IMR-90 (cell line): ENCODE results near the gene OR10H3. TPM values are rescaled to one million over a fixed set of nuclear protein-coding genes. Genes with fewer than 3 reads are reported as not detected.

Experiments
- ATAC-seq: fragments of 200-7000 bp; cut with Tn5 transposase; 2 replicates; pipeline ENCODE4 v1.9.1; 2020; ENCODE audit warnings: low read depth, mild to moderate bottlenecking, moderate library complexity
- BruUV-seq: library from RNA; stranded (reverse); fragments of 400-500 nt; replicated peaks from 2 replicates; lab custom pipeline; 2021; lab: Mats Ljungman, UMichigan
- CTCF ChIA-PET: fragments of 300-600 bp; formaldehyde crosslinking; extraction: SDS; loops from one replicate; lab custom pipeline; 2021; ENCODE audit warnings: antibody characterized with exemption; lab: Yijun Ruan, JAX
- POLR2A ChIA-PET: fragments of 300-600 bp; sonication (Branson Sonifier 250); formaldehyde crosslinking; loops from one replicate; lab custom pipeline; 2022; ENCODE audit warnings: antibody characterized with exemption; ENCODE audit not compliant: unreplicated experiment; lab: Charles Lee
- DNase-seq: peaks from one replicate; pipeline ENCODE4 v3.0.0; 2013
- H2AFZ ChIP-seq: replicated peaks from 2 replicates; pipeline ENCODE3; 2013; ENCODE audit warnings: low read length, mild to moderate bottlenecking; ENCODE audit not compliant: poor library complexity
- H2AK5ac ChIP-seq: 2 replicates; pipeline ENCODE4 v1.6.1; 2013; ENCODE audit warnings: low read depth, low read length, inconsistent platforms
- H2AK9ac ChIP-seq: replicated peaks from 2 replicates; pipeline ENCODE3; 2013; ENCODE audit warnings: mild to moderate bottlenecking, low read depth, low read length, moderate library complexity; ENCODE audit not compliant: poor library complexity
- H2BK120ac ChIP-seq: 2 replicates; pipeline ENCODE4 v1.6.1; 2013; ENCODE audit warnings: low read depth, low read length, inconsistent platforms
- H2BK15ac ChIP-seq: 3 replicates; pipeline ENCODE4 v1.6.1; 2013; ENCODE audit warnings: low read depth, low read length, inconsistent platforms
- H2BK20ac ChIP-seq: 2 replicates; pipeline ENCODE4 v1.6.1; 2013; ENCODE audit warnings: low read depth, mild to moderate bottlenecking, inconsistent platforms, low read length, moderate library complexity
- H2BK5ac ChIP-seq: 2 replicates; pipeline ENCODE4 v1.6.1; 2013; ENCODE audit warnings: mild to moderate bottlenecking, low read depth, low read length, inconsistent platforms; ENCODE audit not compliant: poor library complexity, severe bottlenecking
- H3K14ac ChIP-seq: replicated peaks from 2 replicates; pipeline ENCODE4 v1.6.1; 2013; ENCODE audit warnings: low read depth, low read length, inconsistent platforms
- H3K18ac ChIP-seq: 2 replicates; pipeline ENCODE4 v1.6.1; 2013; ENCODE audit warnings: low read depth, low read length, control low read depth
- H3K23ac ChIP-seq: 2 replicates; pipeline ENCODE4 v1.6.1; 2013; ENCODE audit warnings: low read depth, low read length, inconsistent platforms
- H3K27ac ChIP-seq: 2 replicates; pipeline ENCODE4 v1.5.1; 2013; ENCODE audit warnings: mild to moderate bottlenecking, control low read depth, low read length; ENCODE audit not compliant: insufficient read depth
- H3K27me3 ChIP-seq: 2 replicates; pipeline ENCODE4 v1.6.1; 2013; ENCODE audit warnings: low read length; ENCODE audit not compliant: control insufficient read depth, insufficient read depth
- H3K36me3 ChIP-seq: 2 replicates; pipeline ENCODE4 v1.6.1; 2013; ENCODE audit warnings: low read length, mixed read lengths; ENCODE audit not compliant: control insufficient read depth, insufficient read depth
- H3K4ac ChIP-seq: 2 replicates; pipeline ENCODE4 v1.6.1; 2013; ENCODE audit warnings: low read depth, low read length, inconsistent platforms
- H3K4me1 ChIP-seq: 2 replicates; pipeline ENCODE4 v1.6.1; 2013; ENCODE audit warnings: low read length, mixed read lengths; ENCODE audit not compliant: control insufficient read depth, insufficient read depth
- H3K4me2 ChIP-seq: 2 replicates; pipeline ENCODE4 v1.6.1; 2013; ENCODE audit warnings: low read depth, mild to moderate bottlenecking, control low read depth, low read length, moderate library complexity
- H3K4me3 ChIP-seq: 2 replicates; pipeline ENCODE4 v1.5.1; 2013; ENCODE audit warnings: low read depth, mild to moderate bottlenecking, control low read depth, low read length, moderate library complexity; ENCODE audit not compliant: insufficient read depth
- H3K56ac ChIP-seq: 2 replicates; pipeline ENCODE4 v1.6.1; 2013; ENCODE audit warnings: low read length, inconsistent platforms; ENCODE audit not compliant: insufficient read depth; ENCODE audit errors: extremely low read depth
- H3K79me1 ChIP-seq, 2 experiments: 2 replicates each; pipeline ENCODE4 v1.6.1; 2013; ENCODE audit warnings: low read length in 2 of 2, inconsistent platforms in 1 of 2, low read depth in 1 of 2
- H3K9ac ChIP-seq: 2 replicates; pipeline ENCODE4 v1.6.1; 2013; ENCODE audit warnings: low read depth, low read length, control low read depth
- H3K9me1 ChIP-seq: 2 replicates; pipeline ENCODE4 v1.6.1; 2013; ENCODE audit warnings: low read length, inconsistent platforms; ENCODE audit not compliant: insufficient read depth
- H3K9me3 ChIP-seq: 2 replicates; pipeline ENCODE4 v1.6.1; 2013; ENCODE audit warnings: low read length; ENCODE audit not compliant: control insufficient read depth, insufficient read depth
- H4K20me1 ChIP-seq: 2 replicates; pipeline ENCODE4 v1.6.1; 2013; ENCODE audit warnings: low read length, inconsistent platforms; ENCODE audit not compliant: insufficient read depth
- H4K5ac ChIP-seq: 2 replicates; pipeline ENCODE4 v1.6.1; 2013; ENCODE audit warnings: mild to moderate bottlenecking, low read depth, low read length, control low read depth
- H4K8ac ChIP-seq, 2 experiments: 2 replicates each; pipeline ENCODE4 v1.6.1; 2013; ENCODE audit warnings: low read depth in 2 of 2, low read length in 2 of 2, control low read depth in 1 of 2, inconsistent platforms in 1 of 2
- H4K91ac ChIP-seq: 2 replicates; pipeline ENCODE4 v1.6.1; 2013; ENCODE audit warnings: low read depth, low read length, inconsistent platforms; ENCODE audit not compliant: insufficient read depth
- FOS ChIP-seq: fragments of 150-350 bp; IDR thresholded peaks from 2 replicates; pipeline ENCODE4 v1.6.1; 2016; ENCODE audit warnings: low read depth, low read length
- MAFK ChIP-seq: IDR thresholded peaks from 2 replicates; pipeline ENCODE4 v1.6.1; 2012; ENCODE audit warnings: low read depth, low read length, improper control_type of control experiment
- NFE2L2 ChIP-seq: fragments of 150-350 bp; IDR thresholded peaks from 2 replicates; pipeline ENCODE4 v1.6.1; 2016; ENCODE audit warnings: low read depth, mild to moderate bottlenecking, low read length
- RCOR1 ChIP-seq: IDR thresholded peaks from 2 replicates; pipeline ENCODE4 v1.6.1; 2012; ENCODE audit warnings: mild to moderate bottlenecking, low read length, improper control_type of control experiment; ENCODE audit not compliant: insufficient replicate concordance
- SMC3 ChIP-seq: fragments of 150-350 bp; IDR thresholded peaks from 2 replicates; pipeline ENCODE4 v1.6.1; 2016; ENCODE audit warnings: low read depth, mild to moderate bottlenecking, antibody characterized with exemption, low read length, moderate library complexity
- USF2 ChIP-seq: fragments of 150-350 bp; IDR thresholded peaks from 2 replicates; pipeline ENCODE4 v1.6.1; 2017; ENCODE audit warnings: mild to moderate bottlenecking, antibody characterized with exemption, low read length, low read depth
- whole genome bisulfite sequencing, 2 experiments: methylation state at CpG; one replicate each; pipeline versions ENCODE4 v1.1.5 to v1.1.7; 2013; ENCODE audit warnings: missing lambda C conversion rate in 2 of 2; ENCODE audit not compliant: insufficient read length in 1 of 2; ENCODE audit errors: extremely low coverage in 2 of 2; 5-methylcytosine and 5-hydroxymethylcytosine counted together
- dilution Hi-C: fragments of 300-500 bp; cut with HindIII; formaldehyde crosslinking; loops from one replicate; pipeline ENCODE4 v1.14.3; 2018; ENCODE audit warnings: low sequenced_read_pairs; ENCODE audit not compliant: unreplicated experiment
- in situ Hi-C: fragments of 300-500 bp; cut with MboI; formaldehyde crosslinking; loops from 3 replicates; pipeline ENCODE4 v1.14.3; 2019; ENCODE audit warnings: low sequenced_read_pairs, inconsistent platforms, mixed read lengths
- intact Hi-C: fragments of 100-400 bp; cut with micrococcal nuclease; formaldehyde crosslinking; loops from 2 replicates; pipeline ENCODE4 v1.10.0; 2022
- polyA plus RNA-seq, 3 experiments: library from polyadenylated mRNA; depleted of rRNA; stranded (reverse); fragments of >200 nt; gene quantifications; 2 replicates each; pipeline ENCODE4 v1.2.3, GENCODE V29; 2012; ENCODE audit warnings: low replicate concordance in 1 of 3
- total RNA-seq: library from RNA; depleted of rRNA; stranded (reverse); fragments of >200 nt; gene quantifications from 2 replicates; pipeline ENCODE4 v1.2.3, GENCODE V29; 2012

The OR10H3 gene
- total and polyA plus RNA-seq, 2 of the 4 experiments (the other 2 are of a cell fraction) = not detected

- Histone ChIP-seq H2BK5ac (no peak overlapping the region), H4K8ac (no peak overlapping the region), H4K91ac (no peak overlapping the region), H3K14ac (no peak overlapping the region), H2AK5ac (no peak overlapping the region), H2BK120ac (no peak overlapping the region), H3K79me1 (no peaks in the 10 kb centered on the region), H2BK15ac (no peak overlapping the region), H3K27ac (no peak overlapping the region), H2AK9ac (no peak overlapping the region), H3K9ac (no peak overlapping the region), H3K9me1 (no peaks in the 10 kb centered on the region), H3K4ac (no peak overlapping the region), H3K36me3 (no peaks in the 10 kb centered on the region), H3K4me3 (no peak overlapping the region), H2AFZ (no peak overlapping the region), H3K56ac (no peak overlapping the region), H3K9me3 (peaks cover 21% of the 10 kb centered on the region), H3K27me3 (no peaks in the 10 kb centered on the region), H2BK20ac (no peak overlapping the region), H4K20me1 (no peaks in the 10 kb centered on the region), H4K5ac (no peak overlapping the region), H3K4me1 (no peaks in the 10 kb centered on the region), H3K18ac (no peak overlapping the region), H3K4me2 (no peak overlapping the region), H3K23ac (no peak overlapping the region)
- no peak for DNase-seq
- intact Hi-C loops (no loop called here), in situ Hi-C loops (no loop called here), dilution Hi-C loops (no loop called here)
- ChIA-PET CTCF (no interaction called here), POLR2A (no interaction called here)
- no peak for TF ChIP-seq SMC3
- no peak for TF ChIP-seq MAFK
- no peak for TF ChIP-seq RCOR1
- no peak for TF ChIP-seq NFE2L2
- TF ChIP-seq FOS = no peak
- TF ChIP-seq USF2 = no peak
- no CpG with 5 or more reads among the region's 1 CpG for WGBS, 2 experiments
- BruUV-seq = no TSS peak
- no peak for ATAC-seq
Measured at GRCh38 chr19:15730538-15730937, 7.2 kb upstream of the OR10H3 start.
